Fibroblast of the conjunctiva (primary cell): ENCODE measurements around the gene CACNA1I.
A peak's percentile ranks its signal among the peaks of the same experiment; 100 is the strongest.
"Not testable (repeated sequence)": the region's sequence is repeated elsewhere in the genome, so short reads cannot be mapped to it uniquely, and the experiment has no call there.

Source experiments
- DNase-seq: peaks from one replicate; pipeline ENCODE4 v3.0.0-alpha.2; 2010; ENCODE audit warnings: low read depth

CACNA1I gene

DNA sequence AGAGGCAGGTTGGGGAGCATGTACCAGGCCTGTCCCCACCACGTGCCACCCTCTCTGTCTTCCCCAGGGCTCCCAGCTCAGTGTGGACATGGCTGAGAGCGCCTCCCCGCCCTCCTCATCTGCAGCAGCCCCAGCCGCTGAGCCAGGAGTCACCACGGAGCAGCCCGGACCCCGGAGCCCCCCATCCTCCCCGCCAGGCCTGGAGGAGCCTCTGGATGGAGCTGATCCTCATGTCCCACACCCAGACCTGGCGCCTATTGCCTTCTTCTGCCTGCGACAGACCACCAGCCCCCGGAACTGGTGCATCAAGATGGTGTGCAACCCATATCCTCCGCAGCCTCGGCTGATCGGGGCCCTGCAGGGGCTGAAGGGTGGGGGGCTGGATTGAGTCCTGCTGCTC, at the start of gene CACNA1I:
TSS of gene CACNA1I (plus strand) at position 89 of the 400 bp plus-strand sequence. CDS start at position 89, 0 bp downstream.
- DNase-seq, result no peak

DNA sequence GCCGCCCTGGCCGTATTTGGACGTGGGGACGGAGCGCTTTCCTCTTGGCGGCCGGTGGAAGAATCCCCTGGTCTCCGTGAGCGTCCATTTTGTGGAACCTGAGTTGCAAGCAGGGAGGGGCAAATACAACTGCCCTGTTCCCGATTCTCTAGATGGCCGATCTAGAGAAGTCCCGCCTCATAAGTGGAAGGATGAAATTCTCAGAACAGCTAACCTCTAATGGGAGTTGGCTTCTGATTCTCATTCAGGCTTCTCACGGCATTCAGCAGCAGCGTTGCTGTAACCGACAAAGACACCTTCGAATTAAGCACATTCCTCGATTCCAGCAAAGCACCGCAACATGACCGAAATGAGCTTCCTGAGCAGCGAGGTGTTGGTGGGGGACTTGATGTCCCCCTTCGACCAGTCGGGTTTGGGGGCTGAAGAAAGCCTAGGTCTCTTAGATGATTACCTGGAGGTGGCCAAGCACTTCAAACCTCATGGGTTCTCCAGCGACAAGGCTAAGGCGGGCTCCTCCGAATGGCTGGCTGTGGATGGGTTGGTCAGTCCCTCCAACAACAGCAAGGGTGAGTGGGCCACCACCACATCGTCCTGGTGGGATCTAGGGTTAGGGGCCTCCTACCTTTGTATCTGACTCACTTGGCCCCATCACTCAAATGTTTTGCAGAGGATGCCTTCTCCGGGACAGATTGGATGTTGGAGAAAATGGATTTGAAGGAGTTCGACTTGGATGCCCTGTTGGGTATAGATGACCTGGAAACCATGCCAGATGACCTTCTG, 49.3 kb upstream of the CACNA1I start:
- peak; percentile 74 for DNase-seq

GRCh38 chr22:39522091-39522490, 48.5 kb upstream of the CACNA1I start:
- not testable (repeated sequence) for DNase-seq

DNA sequence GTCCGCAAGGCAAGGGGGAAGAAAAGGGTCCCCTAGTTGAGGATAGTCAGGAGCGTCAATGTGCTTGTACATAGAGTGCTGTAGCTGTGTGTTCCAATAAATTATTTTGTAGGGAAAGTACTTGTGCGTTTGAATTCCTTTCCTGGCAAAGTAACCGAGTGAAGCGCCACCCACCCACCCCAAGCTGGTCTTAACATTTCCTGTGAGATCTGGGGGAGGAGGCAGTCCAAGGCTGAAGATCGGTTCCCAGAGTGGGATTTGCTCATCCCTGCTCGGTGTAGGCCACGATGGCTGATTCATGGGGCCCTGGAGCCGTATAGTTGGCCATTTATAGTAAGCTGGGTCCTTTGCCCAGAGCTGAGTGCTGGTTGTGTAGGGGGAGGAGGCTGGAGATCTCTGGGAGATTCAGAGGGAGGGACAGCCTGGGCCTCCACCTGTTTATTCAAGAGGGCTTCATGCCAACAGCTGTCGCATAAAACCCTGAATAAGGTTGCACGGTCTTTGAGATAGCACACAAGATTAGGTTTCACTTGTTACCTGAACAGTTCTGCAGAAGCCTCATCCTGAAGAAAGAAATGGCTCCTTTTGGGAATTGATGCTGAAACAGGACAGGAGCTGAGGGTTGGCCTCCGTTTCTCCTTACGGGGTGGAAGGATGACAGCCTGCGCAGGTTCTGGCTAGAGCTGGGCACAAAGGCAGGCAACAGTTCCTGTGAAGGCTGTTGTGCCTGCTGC, 47.8 kb upstream of the CACNA1I start:
- no peak for DNase-seq

DNA sequence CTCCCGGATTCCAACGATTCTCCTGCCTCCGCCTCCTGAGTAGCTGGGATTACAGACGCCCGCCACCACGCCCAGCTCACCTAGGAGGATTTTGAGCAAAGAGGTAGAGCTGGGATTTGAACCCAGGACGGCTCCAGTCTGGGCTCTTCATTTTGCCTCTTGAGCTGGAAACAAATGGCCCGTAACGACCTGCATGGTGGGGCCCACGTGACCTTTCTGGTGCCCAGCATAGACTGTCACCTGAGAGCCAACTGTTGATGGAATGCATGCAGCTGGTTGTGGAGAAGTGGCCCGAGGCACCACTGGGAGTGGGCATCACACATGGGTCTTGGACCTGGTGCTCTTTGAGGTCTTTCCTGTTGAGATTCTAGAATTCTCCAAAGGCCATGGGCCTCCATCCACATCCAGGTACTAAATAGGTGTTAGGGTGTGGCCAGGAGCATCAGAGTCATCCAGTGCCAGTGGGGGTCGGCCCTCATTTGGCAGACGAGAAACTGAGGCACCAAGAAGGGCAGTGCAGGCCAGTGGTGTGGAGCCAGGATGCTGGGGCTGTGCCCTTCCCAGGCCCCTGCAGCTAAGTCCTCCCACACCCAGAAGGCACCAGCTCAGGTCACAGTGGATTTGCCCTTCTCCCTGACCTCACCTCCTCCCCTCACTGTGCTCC, 46.3 kb upstream of the CACNA1I start:
- DNase-seq, result no peak

DNA sequence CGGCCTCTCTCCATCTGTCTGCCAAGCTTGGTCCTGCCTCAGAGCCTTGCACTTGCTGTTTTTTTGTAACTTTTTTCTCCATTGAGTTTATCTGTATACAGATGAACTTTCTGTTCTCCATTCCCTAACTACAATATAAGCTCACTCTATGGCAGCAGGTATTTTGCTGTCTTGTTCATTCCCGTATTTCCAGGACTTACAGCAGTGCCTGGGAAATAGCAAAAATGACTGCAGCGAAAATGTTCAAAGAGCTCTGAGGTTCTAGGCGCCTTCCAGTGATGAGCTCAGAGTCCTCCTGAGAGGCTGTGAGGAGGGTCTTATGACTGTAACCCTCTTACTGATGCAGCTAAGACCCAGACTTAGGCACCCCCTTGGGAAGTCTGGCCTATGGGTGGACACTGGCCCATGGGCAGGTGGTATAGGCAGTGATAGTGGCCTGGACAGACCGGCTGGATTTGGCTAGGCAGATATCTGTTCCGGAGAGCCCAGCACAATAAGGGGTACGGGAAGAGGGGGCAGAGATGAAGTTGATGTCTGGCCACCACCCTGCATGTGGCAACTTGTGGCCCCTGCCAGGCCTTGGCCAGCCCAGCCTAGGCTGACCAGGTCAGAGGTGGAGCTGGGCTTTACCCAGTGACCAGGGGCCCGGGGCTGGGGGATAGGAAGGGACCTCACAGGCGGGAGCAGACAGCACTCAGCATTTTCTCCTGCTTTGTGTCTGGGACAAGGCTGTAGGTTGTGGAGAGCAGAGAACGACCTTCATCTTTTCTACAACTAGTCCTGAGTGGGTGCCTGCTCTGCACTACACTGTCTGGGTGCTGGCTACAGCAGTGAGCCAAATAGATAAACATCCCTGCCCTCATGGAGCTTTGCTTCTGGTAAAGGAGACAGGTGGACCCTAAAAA, 45.5 kb upstream of the CACNA1I start:
- no peak for DNase-seq

GRCh38 chr22:39525658-39525975, 44.9 kb upstream of the CACNA1I start:
- DNase-seq, result no peak

DNA sequence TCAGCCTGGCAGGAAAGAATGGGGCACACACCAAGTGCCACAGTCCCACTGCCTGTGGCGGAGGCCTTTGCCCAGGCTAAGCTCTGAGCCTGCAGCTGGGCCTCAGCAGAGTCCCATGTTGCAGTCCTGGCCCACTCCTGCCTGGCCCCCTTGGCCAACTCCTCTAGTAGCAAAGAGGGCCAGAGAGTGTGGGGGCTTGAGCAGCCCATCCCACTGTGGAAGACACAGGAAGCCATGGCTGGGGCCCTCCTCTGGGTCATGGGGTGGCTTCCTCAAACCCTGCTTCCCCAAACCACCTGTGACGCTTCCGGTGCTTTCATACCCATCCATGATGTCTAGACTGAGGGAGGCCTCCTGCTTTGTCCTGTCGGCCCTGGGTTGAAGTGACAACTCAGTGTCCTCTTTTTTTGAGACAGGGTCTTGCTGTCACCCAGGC, 43.8 kb upstream of the CACNA1I start:
- DNase-seq, result no peak

DNA sequence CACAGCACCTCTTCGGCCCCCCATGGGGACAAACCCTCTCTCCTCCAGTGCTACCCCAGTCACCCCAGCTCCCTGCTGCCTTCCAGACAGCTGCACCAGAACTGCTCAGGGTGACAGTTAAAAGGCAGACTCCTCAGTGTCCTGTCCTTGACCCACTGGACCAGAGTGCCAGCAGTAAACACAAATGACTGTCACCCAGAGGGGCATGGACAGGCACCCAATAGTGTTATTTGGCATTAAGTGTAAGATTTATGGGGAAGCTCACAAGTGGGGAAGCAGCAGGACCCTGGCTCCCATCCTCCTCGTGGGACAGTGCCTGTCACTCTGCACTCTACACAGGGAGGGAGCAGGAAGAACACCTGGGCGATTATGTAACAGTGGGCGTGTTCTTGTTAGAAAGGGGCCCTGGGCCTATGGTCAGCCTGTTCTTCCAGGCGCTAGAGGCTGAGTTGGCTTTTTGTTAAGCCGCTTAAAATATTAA, 43.0 kb upstream of the CACNA1I start:
- no peak for DNase-seq

DNA sequence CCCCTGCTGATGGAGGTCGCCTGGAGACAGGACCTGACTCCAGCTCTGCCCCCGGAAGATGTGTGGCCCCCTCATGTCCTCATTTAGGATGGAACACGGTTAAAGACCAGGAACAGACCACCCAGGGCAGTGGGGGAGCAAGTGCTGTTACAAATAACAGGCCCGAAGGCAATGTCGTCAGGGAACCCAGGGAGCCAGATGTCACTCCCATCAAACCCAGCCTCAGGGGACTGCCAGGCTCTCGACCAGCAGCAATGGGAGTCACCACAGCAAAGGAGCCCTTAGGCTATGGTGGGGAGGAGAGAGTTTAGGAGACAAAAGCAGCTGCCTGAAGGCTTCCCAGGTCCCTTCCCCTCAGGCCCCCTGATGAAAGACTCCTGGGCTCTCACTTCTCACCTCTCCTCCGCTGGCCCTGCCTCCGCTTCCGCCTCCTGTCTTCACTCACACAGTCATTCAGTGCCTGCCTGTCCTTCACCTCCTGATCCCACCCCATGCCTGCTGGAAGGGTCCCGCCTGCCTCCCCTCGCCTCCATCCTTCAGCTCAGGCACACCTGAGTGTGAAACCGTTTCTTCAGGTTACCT, 42.4 kb upstream of the CACNA1I start:
- no peak for DNase-seq

- DNase-seq, result peak; percentile 88
Observed at GRCh38 chr22:39528681-39529486, 41.7 kb upstream of the CACNA1I start.

DNA sequence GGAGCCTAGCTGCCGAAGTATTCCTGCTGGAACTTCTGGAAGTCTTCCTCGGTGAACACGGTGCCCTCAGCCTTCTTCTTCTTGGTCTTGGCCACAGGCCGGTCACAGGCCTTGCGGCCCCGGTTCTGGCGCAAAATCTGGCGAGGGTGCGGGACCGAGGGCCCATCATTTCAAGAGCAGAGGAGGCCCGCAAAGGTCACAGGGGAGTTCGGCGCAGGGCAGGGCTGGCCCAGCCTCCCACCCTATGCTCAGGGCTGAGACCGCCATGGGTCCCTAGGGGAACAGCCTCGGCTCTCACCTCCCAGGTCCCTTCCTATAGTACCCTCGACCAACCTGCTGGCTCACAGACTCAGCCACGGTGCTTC, 41.1 kb upstream of the CACNA1I start:
- DNase-seq, result no peak

DNA sequence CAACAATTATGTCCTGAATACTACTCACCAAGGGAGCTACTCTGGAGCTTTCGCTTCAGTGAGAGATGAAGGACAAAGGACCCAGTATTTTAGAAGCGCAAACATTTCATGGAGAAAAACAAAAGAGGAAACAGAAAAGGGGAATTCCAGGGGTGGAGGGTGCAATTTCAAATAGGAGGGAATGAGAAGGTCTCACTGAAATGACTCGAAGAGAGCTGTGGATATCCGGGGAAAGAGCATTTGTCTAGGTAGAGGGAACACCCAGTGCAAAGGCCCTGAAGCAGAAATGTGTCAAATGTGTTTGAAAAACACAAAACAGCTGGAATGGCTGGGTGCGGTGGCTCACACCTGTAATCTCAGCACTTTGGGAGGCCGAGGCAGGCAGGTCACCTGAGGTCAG, 40.4 kb upstream of the CACNA1I start:
- DNase-seq, result no peak

DNA sequence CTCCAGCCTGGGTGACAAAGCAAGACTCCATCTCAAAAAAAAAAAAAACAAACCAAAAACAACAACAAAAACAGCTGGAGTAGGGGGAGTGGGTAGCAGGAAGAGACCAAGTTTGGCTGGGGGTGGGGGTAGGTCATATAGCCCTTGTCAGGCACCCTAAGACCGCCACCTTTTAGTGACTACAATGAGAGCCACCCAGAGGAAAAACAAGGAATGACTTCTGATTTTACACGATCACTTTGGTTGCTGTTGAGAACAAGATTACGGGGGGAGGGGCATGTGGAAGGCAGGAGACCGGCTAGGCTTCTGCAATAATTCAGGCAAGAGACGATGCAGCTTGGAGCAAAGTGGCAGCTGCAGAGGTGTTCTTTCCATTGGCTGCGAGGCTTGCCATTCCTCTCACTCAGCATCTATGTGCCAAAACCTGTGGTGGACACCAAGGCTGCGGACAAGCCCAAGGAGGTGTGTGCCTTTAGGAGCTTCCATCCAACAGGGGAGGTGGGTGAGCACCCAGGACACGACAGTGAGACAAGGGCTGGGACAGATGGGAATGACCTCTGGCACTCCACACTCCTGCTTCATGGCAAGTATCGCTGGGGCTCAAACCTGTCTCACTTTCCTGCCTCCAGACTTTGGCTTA, 39.7 kb upstream of the CACNA1I start:
- no peak for DNase-seq

GRCh38 chr22:39532215-39533073, 38.1 kb upstream of the CACNA1I start, which contains the start of gene RPS19BP1:
Gene RPS19BP1, minus strand, starts transcription at chr22:39532748. Its CDS starts 10 bp downstream, at chr22:39532738.
- DNase-seq, result peak; percentile 99

- DNase-seq, result no peak
Observed at GRCh38 chr22:39534092-39534506, 36.5 kb upstream of the CACNA1I start.

GRCh38 chr22:39534591-39535356, 35.8 kb upstream of the CACNA1I start:
- DNase-seq, result no peak

- DNase-seq, result no peak
Observed at GRCh38 chr22:39535357-39535725, 35.2 kb upstream of the CACNA1I start.
